Neural progenitor cell (in vitro differentiated cells): ENCODE measurements around the gene PLOD1. TPM values are rescaled to one million over a fixed set of nuclear protein-coding genes. Genes with fewer than 3 reads are reported as not detected.

ENCODE experiments used
- DNase-seq: peaks from one replicate; pipeline ENCODE4 v3.0.0-alpha.2; 2016; ENCODE audit warnings: low spot score
- H2AFZ ChIP-seq: fragments of 200-600 bp; sonication (generic); replicated peaks from 2 replicates; pipeline ENCODE4 v1.6.1; 2016; ENCODE audit warnings: antibody characterized with exemption
- H3F3A ChIP-seq: fragments of 200-600 bp; sonication (generic); 2 replicates; pipeline ENCODE4 v1.6.1; 2016; ENCODE audit warnings: antibody characterized with exemption, low read depth
- H3K27ac ChIP-seq: fragments of 200-600 bp; sonication (generic); 2 replicates; pipeline ENCODE4 v1.5.1; 2016; ENCODE audit warnings: mild to moderate bottlenecking
- H3K27me3 ChIP-seq: fragments of 200-600 bp; sonication (generic); 2 replicates; pipeline ENCODE4 v1.6.1; 2016; ENCODE audit warnings: mild to moderate bottlenecking, moderate library complexity
- H3K36me3 ChIP-seq: fragments of 200-600 bp; sonication (generic); 2 replicates; pipeline ENCODE4 v1.5.1; 2016
- H3K4me1 ChIP-seq: fragments of 200-600 bp; sonication (generic); 2 replicates; pipeline ENCODE4 v1.6.1; 2016; ENCODE audit warnings: mixed run types
- H3K4me2 ChIP-seq: fragments of 200-600 bp; sonication (generic); 2 replicates; pipeline ENCODE4 v1.6.1; 2016
- H3K4me3 ChIP-seq: fragments of 200-600 bp; sonication (generic); 2 replicates; pipeline ENCODE4 v1.5.1; 2016
- H3K79me2 ChIP-seq: fragments of 200-600 bp; sonication (generic); 2 replicates; pipeline ENCODE4 v1.6.1; 2016; ENCODE audit warnings: low read depth
- H3K9ac ChIP-seq: fragments of 200-600 bp; sonication (generic); 2 replicates; pipeline ENCODE4 v1.6.1; 2016
- H3K9me3 ChIP-seq: fragments of 200-600 bp; sonication (generic); 2 replicates; pipeline ENCODE4 v1.5.1; 2016; ENCODE audit warnings: low read depth
- H4K20me1 ChIP-seq: fragments of 200-600 bp; sonication (generic); 2 replicates; pipeline ENCODE4 v1.6.1; 2016; ENCODE audit warnings: low read depth
- H3K27ac Mint-ChIP-seq: 3 replicates; pipeline ENCODE4 v1.8.0; 2021; ENCODE audit warnings: mixed read lengths
- H3K27me3 Mint-ChIP-seq: 2 replicates; pipeline ENCODE4 v1.8.0; 2022; ENCODE audit warnings: low read depth, mild to moderate bottlenecking, inconsistent platforms, moderate library complexity, mixed read lengths; ENCODE audit not compliant: insufficient read depth
- H3K36me3 Mint-ChIP-seq: 3 replicates; pipeline ENCODE4 v1.8.0; 2021; ENCODE audit warnings: mixed read lengths
- H3K4me1 Mint-ChIP-seq: 3 replicates; pipeline ENCODE4 v1.8.0; 2021; ENCODE audit warnings: mixed read lengths
- H3K4me3 Mint-ChIP-seq: 3 replicates; pipeline ENCODE4 v1.8.0; 2021; ENCODE audit warnings: mild to moderate bottlenecking, moderate library complexity, mixed read lengths
- H3K9me3 Mint-ChIP-seq: 3 replicates; pipeline ENCODE4 v1.8.0; 2020; ENCODE audit warnings: mixed read lengths
- EZH2 ChIP-seq: fragments of 200-600 bp; sonication (generic); IDR thresholded peaks from 2 replicates; pipeline ENCODE4 v1.6.1; 2017; ENCODE audit warnings: antibody characterized with exemption, mild to moderate bottlenecking, moderate library complexity
- EZH2phosphoT487 ChIP-seq: fragments of 200-600 bp; sonication (generic); IDR thresholded peaks from 2 replicates; pipeline ENCODE4 v1.6.1; 2017; ENCODE audit warnings: antibody characterized with exemption
- total RNA-seq: library from RNA; depleted of rRNA; stranded (reverse); fragments of >200 nt; gene quantifications from 2 replicates; pipeline ENCODE4 v1.2.3, GENCODE V29; 2015; ENCODE audit warnings: low replicate concordance
- TF ChIP-seq, protein P1 (sequence below): fragments of 200-600 bp; sonication (generic); IDR thresholded peaks from 2 replicates; pipeline ENCODE4 v1.5.1; 2017; ENCODE audit warnings: antibody characterized with exemption, mild to moderate bottlenecking

Gene PLOD1
- total RNA-seq, 1 donor from 2014 or later, result 27.2 TPM

DNA sequence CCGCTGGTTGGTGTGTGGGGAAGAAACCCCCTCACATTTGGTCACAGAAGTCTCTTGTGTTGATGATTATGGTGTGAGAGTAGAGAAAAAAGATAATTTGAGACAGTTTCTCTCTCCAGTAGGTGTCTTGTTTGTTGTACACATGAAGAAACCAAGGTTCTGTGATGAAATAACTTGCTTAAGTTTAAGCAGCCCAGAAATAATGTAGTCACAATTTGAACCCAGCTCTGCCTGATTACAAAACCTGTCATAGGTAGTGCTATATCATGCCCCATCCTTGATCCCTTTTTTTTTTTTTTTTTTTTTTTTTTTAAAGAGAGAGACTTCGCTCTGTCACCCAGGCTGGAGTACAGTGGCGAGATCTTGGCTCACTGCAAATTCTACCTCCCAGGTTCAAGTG, 50.7 kb downstream of the PLOD1 start:
- Mint-ChIP-seq H3K36me3 (peaks cover 17% of the 10 kb centered on the region), H3K9me3 (no peaks in the 10 kb centered on the region), H3K27me3 (peaks cover 6% of the 10 kb centered on the region), H3K4me3 (no peak overlapping the region), H3K27ac (no peak overlapping the region), H3K4me1 (peaks cover 18% of the 10 kb centered on the region)
- Histone ChIP-seq H2AFZ (no peak overlapping the region), H3K79me2 (peaks cover 69% of the 10 kb centered on the region), H3K36me3 (no peaks in the 10 kb centered on the region), H3K4me2 (no peak overlapping the region), H3K4me1 (peaks cover 4% of the 10 kb centered on the region), H3K9me3 (no peaks in the 10 kb centered on the region), H3K9ac (no peak overlapping the region), H3K27ac (no peak overlapping the region), H3K4me3 (no peak overlapping the region), H3F3A (no peaks in the 10 kb centered on the region), H4K20me1 (peaks cover 11% of the 10 kb centered on the region), H3K27me3 (no peaks in the 10 kb centered on the region)
- TF ChIP-seq, protein P1, sequence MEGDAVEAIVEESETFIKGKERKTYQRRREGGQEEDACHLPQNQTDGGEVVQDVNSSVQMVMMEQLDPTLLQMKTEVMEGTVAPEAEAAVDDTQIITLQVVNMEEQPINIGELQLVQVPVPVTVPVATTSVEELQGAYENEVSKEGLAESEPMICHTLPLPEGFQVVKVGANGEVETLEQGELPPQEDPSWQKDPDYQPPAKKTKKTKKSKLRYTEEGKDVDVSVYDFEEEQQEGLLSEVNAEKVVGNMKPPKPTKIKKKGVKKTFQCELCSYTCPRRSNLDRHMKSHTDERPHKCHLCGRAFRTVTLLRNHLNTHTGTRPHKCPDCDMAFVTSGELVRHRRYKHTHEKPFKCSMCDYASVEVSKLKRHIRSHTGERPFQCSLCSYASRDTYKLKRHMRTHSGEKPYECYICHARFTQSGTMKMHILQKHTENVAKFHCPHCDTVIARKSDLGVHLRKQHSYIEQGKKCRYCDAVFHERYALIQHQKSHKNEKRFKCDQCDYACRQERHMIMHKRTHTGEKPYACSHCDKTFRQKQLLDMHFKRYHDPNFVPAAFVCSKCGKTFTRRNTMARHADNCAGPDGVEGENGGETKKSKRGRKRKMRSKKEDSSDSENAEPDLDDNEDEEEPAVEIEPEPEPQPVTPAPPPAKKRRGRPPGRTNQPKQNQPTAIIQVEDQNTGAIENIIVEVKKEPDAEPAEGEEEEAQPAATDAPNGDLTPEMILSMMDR, result no peak
- no peak for TF ChIP-seq EZH2
- TF ChIP-seq EZH2phosphoT487, result no peak
- DNase-seq, result no peak

DNA sequence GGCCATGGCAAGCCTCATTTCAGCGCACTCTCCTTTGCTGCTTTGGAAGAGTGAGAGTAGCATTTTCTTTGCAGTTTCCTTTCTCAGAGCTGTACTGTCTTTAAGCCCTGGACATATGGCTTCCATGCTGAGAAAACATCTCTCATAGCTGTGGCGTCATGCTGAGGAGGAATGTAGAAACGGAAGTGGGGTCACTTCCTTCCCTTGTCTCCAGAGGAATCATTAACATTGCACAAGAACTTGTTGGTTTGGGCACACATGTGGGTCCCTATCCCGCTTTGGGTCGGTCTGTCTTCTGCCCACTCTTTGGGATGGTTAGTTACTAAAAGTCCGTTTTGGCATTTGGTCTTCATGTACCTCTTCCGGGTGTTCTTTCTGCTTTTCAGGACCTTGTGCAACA, 51.3 kb downstream of the PLOD1 start:
- H3K27ac Mint-ChIP-seq, result no peak overlapping the region
- H3K27ac ChIP-seq, result no peak overlapping the region
- H3K4me3 ChIP-seq, result no peak overlapping the region
- H3K4me1 ChIP-seq, result peaks cover 4% of the 10 kb centered on the region
- DNase-seq, result no peak
- no peaks in the 10 kb centered on the region for H3K9me3 Mint-ChIP-seq
- H2AFZ ChIP-seq, result no peak overlapping the region
- no peaks in the 10 kb centered on the region for H3F3A ChIP-seq
- no peaks in the 10 kb centered on the region for H3K9me3 ChIP-seq
- peaks cover 22% of the 10 kb centered on the region for H3K36me3 Mint-ChIP-seq
- no peak overlapping the region for H3K4me3 Mint-ChIP-seq
- H3K36me3 ChIP-seq, result no peaks in the 10 kb centered on the region
- TF ChIP-seq EZH2 (no peak), EZH2phosphoT487 (no peak)
- TF ChIP-seq, protein P1, result no peak
- H3K9ac ChIP-seq, result no peak overlapping the region
- H3K27me3 Mint-ChIP-seq, result peaks cover 6% of the 10 kb centered on the region
- H4K20me1 ChIP-seq, result peaks cover 11% of the 10 kb centered on the region
- peaks cover 18% of the 10 kb centered on the region for H3K4me1 Mint-ChIP-seq
- H3K27me3 ChIP-seq, result no peaks in the 10 kb centered on the region
- H3K4me2 ChIP-seq, result no peak overlapping the region
- H3K79me2 ChIP-seq, result peaks cover 66% of the 10 kb centered on the region

DNA sequence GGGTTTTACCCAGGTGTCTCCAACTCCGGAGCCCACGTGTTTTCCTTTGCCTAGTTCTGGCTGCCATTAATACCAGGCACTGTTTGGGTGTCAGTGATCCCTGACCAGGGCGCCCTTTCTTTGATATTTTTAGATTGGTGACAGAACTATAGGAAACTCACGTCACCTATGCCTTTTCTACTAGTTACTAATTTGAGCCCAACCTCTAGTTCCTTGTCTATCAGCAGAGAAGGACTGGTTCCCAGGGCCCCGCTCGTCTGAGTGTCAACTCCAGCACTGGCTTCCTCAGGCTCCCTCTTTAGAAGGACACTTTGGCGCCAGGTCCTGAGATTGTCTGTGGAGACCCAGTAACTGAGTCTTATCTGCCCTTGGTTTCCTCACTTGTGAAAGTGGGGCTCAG, 55.2 kb downstream of the PLOD1 start:
- Histone ChIP-seq H3K79me2 (peaks cover 27% of the 10 kb centered on the region), H3K4me2 (no peak overlapping the region), H3K9me3 (no peaks in the 10 kb centered on the region), H4K20me1 (no peaks in the 10 kb centered on the region), H3K27me3 (no peaks in the 10 kb centered on the region), H3K4me1 (no peaks in the 10 kb centered on the region), H2AFZ (no peak overlapping the region), H3F3A (no peaks in the 10 kb centered on the region), H3K9ac (no peak overlapping the region), H3K4me3 (no peak overlapping the region), H3K27ac (no peak overlapping the region), H3K36me3 (peaks cover 3% of the 10 kb centered on the region)
- H3K36me3 Mint-ChIP-seq, result peaks cover 24% of the 10 kb centered on the region
- peaks cover 2% of the 10 kb centered on the region for H3K27me3 Mint-ChIP-seq
- no peak for TF ChIP-seq EZH2phosphoT487
- TF ChIP-seq, protein P1, result no peak
- no peak for TF ChIP-seq EZH2
- no peaks in the 10 kb centered on the region for H3K9me3 Mint-ChIP-seq
- H3K4me3 Mint-ChIP-seq, result no peak overlapping the region
- no peak overlapping the region for H3K27ac Mint-ChIP-seq
- H3K4me1 Mint-ChIP-seq, result peaks cover 3% of the 10 kb centered on the region
- no peak for DNase-seq
